GM19043 (cell line): ENCODE data around the gene PODXL.

Source experiments
- ATAC-seq: cut with Tn5 transposase; IDR thresholded peaks from one replicate; pipeline ENCODE4 v1.9.1; 2021; ENCODE audit warnings: low read depth; ENCODE audit not compliant: unreplicated experiment

Gene PODXL

GRCh38 chr7:131459256-131459655 lies 97.2 kb downstream of the PODXL start:
- no peak for ATAC-seq

GRCh38 chr7:131456338-131456737 lies 100.1 kb downstream of the PODXL start:
- ATAC-seq, result no peak

GRCh38 chr7:131455546-131455945 lies 100.9 kb downstream of the PODXL start:
- ATAC-seq, result no peak

- no peak for ATAC-seq
Measured at GRCh38 chr7:131455001-131455400, 101.4 kb downstream of the PODXL start.

- no peak for ATAC-seq
Measured at GRCh38 chr7:131454498-131454897, 101.9 kb downstream of the PODXL start.
